GM18508 (cell line): Measurements from ENCODE around the gene KRR1.
"Not testable (repeated sequence)": the region's sequence is repeated elsewhere in the genome, so short reads cannot be mapped to it uniquely, and the experiment has no call there.

Experiments used
- ATAC-seq: cut with Tn5 transposase; IDR thresholded peaks from one replicate; pipeline ENCODE4 v1.9.1; 2021; ENCODE audit warnings: moderate number of reproducible peaks; ENCODE audit not compliant: insufficient read depth, unreplicated experiment

KRR1 gene

GRCh38 chr12:75526655-75527511 is 15.5 kb upstream of the KRR1 start:
- peak; percentile 91 for ATAC-seq

DNA sequence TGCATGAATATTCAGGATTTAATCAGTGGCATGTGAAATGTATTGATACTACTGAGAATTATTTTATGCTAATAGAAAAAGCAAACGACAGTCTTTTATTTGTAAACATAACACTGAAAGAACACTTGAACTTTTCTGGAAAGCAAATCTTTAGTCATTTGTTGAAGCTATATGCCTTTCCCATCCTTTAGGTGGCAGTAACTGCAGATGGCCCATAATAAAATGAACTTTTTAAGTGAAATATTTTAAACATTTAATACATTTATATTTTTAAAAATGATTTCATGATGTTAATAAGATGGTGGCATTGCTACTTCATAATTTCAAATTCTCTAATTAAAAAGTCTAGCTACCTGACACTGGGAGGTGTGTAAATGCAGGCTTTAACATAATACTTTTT is 13.9 kb upstream of the KRR1 start:
- ATAC-seq, result no peak

DNA sequence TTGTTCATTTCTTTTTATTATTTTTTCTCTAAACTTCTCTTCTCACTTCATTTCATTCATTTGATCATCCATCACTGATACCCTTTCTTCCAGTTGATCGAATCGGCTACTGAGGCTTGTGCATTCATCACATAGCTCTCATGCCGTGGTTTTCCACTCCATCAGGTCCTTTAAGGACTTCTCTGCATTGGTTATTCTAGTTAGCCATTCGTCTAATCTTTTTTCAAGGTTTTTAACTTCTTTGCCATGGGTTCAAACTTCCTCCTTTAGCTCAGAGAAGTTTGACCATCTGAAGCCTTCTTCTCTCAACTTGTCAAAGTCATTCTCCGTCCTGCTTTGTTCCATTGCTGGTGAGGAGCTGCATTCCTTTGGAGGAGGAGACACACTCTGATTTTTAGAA is 10.7 kb upstream of the KRR1 start:
- ATAC-seq, result not testable (repeated sequence)

- not testable (repeated sequence) for ATAC-seq
Observed at GRCh38 chr12:75521224-75521623, 9.8 kb upstream of the KRR1 start.

DNA sequence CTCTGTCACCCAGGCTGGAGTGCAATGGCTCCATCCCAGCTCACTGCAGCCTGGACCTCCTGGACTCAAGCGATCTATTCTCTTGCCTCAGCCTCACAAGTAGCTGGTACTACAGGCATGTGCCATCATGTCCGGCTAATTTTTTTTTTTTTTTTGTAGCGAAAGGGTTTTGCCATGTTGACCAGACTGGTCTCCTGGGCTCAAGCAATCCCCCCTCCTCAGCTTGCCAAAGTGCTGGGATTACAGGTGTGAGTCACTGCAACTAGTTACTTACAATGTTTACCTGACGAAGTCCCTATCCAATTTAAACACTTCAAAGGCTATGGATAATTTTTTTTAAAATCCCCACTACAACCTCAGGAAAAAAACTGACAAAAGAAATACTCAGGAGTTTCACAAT is 1.8 kb downstream of the KRR1 start:
- no peak for ATAC-seq

GRCh38 chr12:75508159-75508558 is 3.2 kb downstream of the KRR1 start:
- ATAC-seq, result no peak

DNA sequence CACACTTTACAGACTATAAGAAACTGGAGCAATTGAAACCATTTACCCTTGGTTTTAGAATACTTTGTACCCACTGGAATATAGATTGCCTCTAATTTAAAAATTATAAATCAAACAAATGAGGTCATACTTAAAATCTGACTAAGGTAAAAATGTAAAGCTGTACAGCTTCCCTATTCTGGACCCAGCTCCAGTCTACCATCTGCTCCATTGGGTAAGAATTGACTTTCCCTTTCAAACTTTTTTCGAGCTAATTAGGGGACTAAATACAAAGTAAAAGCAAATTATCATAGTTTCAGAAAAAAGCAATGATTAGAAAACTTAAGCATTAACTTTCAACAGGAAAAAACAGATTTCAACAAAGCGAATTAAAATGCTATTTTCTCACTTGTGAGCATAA is 4.3 kb downstream of the KRR1 start:
- no peak for ATAC-seq

DNA sequence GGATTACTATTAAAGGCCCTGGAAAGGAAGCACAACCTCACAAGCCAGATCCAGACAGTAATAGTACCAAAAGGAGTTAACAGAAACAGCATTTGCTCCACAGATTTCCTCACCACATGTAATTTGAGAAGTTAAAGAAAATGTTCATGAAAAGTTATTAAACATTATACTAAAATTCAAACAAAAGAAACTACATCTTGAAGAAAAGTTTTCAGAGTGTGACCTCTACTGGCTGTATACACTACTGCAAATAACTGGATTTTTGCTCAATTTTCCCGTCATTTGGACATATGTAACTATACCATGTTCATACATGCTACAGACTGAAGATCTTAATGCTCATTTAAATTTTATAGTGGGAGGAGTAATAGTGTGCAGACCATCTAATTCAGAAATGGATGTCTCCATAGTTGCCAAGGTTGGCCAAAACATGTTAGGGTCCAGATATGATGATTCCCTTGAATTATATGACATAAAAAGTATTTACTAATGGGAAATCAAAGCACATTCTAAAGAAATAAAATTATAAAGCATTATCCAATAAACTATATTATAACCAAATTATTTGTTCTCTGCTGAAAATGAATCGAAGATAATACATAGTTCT is 5.6 kb downstream of the KRR1 start:
- ATAC-seq, result no peak

GRCh38 chr12:75503866-75504265 is 7.5 kb downstream of the KRR1 start:
- ATAC-seq, result no peak

DNA sequence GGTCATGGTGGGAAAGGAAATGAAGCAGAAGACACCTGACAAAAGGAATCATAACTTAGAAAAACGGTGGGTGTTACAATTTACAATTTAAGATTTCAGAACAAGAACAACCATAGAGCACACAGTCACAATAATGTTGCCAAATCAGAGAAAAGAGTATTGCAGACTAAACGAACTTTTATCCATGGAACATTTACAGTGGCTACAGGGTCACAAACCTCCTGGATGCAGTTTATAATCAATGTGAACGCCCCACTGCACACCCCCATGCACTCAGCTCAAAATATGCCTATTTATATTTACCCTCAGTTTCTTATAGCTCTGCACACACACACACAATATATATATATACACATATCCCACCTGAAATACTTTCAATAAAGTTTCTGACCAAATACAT is 8.0 kb downstream of the KRR1 start:
- ATAC-seq, result no peak

DNA sequence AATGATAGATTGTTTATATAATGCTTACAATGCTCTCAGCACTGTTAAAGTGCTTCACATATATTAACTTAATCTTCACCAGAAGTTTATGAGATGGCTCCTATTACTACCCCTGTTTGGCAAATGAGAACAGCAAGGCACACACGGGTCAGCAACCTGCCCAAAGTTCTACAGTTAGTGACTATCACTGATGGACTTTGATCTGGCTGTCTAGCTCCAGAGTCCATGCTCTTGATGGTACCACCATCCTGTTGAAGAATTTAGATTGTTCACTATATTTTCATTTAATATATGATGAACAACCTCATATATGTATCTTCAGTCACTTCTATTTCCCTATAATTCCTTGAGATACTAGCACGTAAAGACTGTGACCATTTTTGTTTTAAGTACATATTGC is 20.2 kb downstream of the KRR1 start:
- no peak for ATAC-seq

GRCh38 chr12:75489613-75490210 is 21.7 kb downstream of the KRR1 start:
- peak; percentile 72 for ATAC-seq

DNA sequence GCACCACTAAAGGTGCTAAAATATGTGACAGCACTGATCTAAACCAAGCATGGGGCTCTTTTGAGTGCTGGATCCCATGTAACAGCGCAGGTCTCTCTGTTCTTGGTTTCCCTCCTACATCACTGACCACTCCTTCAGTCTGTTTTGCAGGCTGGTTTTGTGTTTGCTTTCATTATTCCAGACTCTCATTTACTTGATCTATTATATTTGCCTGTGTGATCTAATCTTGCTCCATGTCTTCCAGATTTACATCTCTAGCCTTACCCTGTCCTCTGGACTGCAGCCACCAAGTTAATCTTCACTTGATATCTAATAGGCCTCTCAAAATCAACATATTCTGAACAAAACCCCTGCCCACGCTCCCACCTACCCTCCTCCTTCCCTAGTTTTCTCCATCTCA is 22.2 kb downstream of the KRR1 start:
- ATAC-seq, result no peak

DNA sequence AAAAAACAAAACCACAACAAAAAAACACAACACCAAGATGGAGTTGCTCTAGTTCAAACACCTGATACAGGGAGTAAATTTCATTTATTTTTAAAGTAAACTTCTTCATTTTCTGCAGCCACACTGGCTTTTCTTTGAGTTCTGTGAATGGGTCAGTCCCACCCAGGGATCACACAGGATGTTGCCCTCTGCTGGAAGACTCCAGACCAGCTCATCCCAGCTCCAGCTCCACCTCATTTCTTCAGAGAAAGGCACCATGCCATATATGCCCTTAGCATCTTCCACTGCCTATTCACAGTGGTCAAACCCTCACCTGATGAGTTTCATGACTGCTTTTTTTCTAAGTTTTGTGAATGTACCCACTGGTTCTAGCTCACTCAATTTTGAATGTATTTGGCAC is 22.9 kb downstream of the KRR1 start:
- no peak for ATAC-seq

DNA sequence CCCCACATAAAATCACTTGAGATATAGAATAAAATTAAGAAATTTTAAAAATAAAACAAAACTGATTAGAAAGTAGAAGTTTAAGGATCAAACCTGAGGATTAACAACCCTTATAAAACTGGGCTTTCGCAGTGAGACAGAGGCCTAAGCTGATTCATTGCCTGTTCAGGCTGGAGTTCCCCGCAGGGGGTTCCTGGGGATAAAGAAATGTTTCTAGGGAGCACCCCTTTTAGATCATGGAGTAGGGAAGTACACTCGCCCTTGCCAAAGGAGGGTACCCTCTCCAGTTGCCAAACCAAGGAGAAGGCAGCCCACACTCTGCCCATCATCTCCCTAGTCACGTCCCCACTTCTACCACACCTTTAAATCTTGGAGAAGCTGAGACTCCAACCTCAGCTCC is 24.1 kb downstream of the KRR1 start:
- no peak for ATAC-seq

GRCh38 chr12:75484450-75484849 is 27.0 kb downstream of the KRR1 start:
- not testable (repeated sequence) for ATAC-seq

- ATAC-seq, result no peak
Observed at GRCh38 chr12:75483431-75483830, 28.0 kb downstream of the KRR1 start.

GRCh38 chr12:75482646-75483045 is 28.8 kb downstream of the KRR1 start:
- ATAC-seq, result no peak

- no peak for ATAC-seq
Observed at GRCh38 chr12:75481774-75482173, 29.6 kb downstream of the KRR1 start.

GRCh38 chr12:75481013-75481705 is 30.2 kb downstream of the KRR1 start:
- peak; percentile 4 for ATAC-seq

GRCh38 chr12:75480469-75480949 is 30.9 kb downstream of the KRR1 start, which contains the start of gene GLIPR1:
GLIPR1 (plus strand) TSS chr12:75480755; CDS start chr12:75480881, 126 bp downstream.
- ATAC-seq, result peak; percentile 86
